Aorta (tissue), 5 donors: ENCODE data around the gene TFCP2L1. TPM values are rescaled to one million over a fixed set of nuclear protein-coding genes. Genes with fewer than 3 reads are reported as not detected.

Experiments used
- ATAC-seq: fragments of 200-7000 bp; cut with Tn5 transposase; one replicate; pipeline ENCODE4 v1.9.1; 2022; ENCODE audit warnings: moderate library complexity; ENCODE audit not compliant: low FRiP score
- DNase-seq, 2 donors: peaks; one replicate each; pipeline ENCODE4 v3.0.0-alpha.2; 2020
- H3K27ac ChIP-seq, 2 donors: one replicate each; pipeline ENCODE4 v1.5.1; 2013; ENCODE audit warnings: low read length in 2 of 2, mild to moderate bottlenecking in 2 of 2, moderate library complexity in 2 of 2, control low read depth in 1 of 2, inconsistent platforms in 1 of 2, low read depth in 1 of 2
- H3K27me3 ChIP-seq, 2 donors: one replicate each; pipeline ENCODE4 v1.6.1; 2013; ENCODE audit warnings: control low read depth in 1 of 2, low read length in 1 of 2, mild to moderate bottlenecking in 1 of 2, moderate library complexity in 1 of 2; ENCODE audit not compliant: insufficient read depth in 2 of 2, control insufficient read depth in 1 of 2
- H3K36me3 ChIP-seq, 2 donors: one replicate each; pipeline ENCODE4 v1.6.1; 2013; ENCODE audit warnings: control low read depth in 1 of 2, low read length in 1 of 2, mild to moderate bottlenecking in 1 of 2; ENCODE audit not compliant: insufficient read depth in 2 of 2, control insufficient read depth in 1 of 2
- H3K4me1 ChIP-seq, 2 donors: one replicate each; pipeline ENCODE4 v1.6.1; 2013; ENCODE audit warnings: low read length in 2 of 2, control low read depth in 1 of 2, mild to moderate bottlenecking in 1 of 2, moderate library complexity in 1 of 2; ENCODE audit not compliant: insufficient read depth in 2 of 2, control insufficient read depth in 1 of 2
- H3K4me3 ChIP-seq, 2 donors: one replicate each; pipeline ENCODE4 v1.5.1; 2013; ENCODE audit warnings: low read length in 2 of 2, control low read depth in 1 of 2, mild to moderate bottlenecking in 1 of 2
- H3K9me3 ChIP-seq: one replicate; pipeline ENCODE4 v1.6.1; 2013; ENCODE audit warnings: mild to moderate bottlenecking, low read length; ENCODE audit not compliant: control insufficient read depth
- WGBS, 2 donors: extraction: QIAGEN DNeasy Blood & Tissue Kit; methylation state at CpG; one replicate each; pipeline ENCODE4 v1.1.7; 2013; 5-methylcytosine and 5-hydroxymethylcytosine counted together
- intact Hi-C, 2 donors: fragments of 100-400 bp; cut with DNase I; formaldehyde crosslinking; loops; one replicate each; pipeline versions ENCODE4 v1.14.2 to v1.15.0; 2022
- polyA plus RNA-seq, 2 donors: library from polyadenylated mRNA; stranded (reverse); fragments of 200-250 nt; gene quantifications; one replicate each; pipeline ENCODE4 v1.2.3, GENCODE V29; 2013
- total RNA-seq, 2 donors: library from RNA; stranded (reverse); fragmentation: NEBNext Ultra II Directional; extraction: Animal tissue kit (Norgen Biotek cat#: 25700); gene quantifications; one replicate each; pipeline ENCODE4 v1.2.1, GENCODE V29; 2021
- donor health status: healthy with polysubstance abuse.
- donor health status: Bipolar disorder and iron deficiency.
- donor health status: DM: no; HTN: no; CAD: no.
- donor health status: DM: no; HTN: no; CAD: no.
- donor health status: DM: yes; HTN: yes; CAD: no.

The TFCP2L1 gene
- total and polyA plus RNA-seq, 4 donors: 0.03 to 1.7 (median 0.91) TPM

GRCh38 chr2:121205321-121205942 lies 79.6 kb downstream of the TFCP2L1 start:
- 60 to 64% methylated on average over 10 of the region's 10 CpGs for WGBS, 2 donors
- H3K36me3 ChIP-seq: no peaks in the 10 kb centered on the region
- no peaks in the 10 kb centered on the region for H3K4me1 ChIP-seq
- H3K9me3 ChIP-seq: no peaks in the 10 kb centered on the region
- DNase-seq: no peak
- intact Hi-C loops: no loop called here
- no peaks in the 10 kb centered on the region for H3K27me3 ChIP-seq
- H3K4me3 ChIP-seq: no peak overlapping the region
- ATAC-seq: no peak
- H3K27ac ChIP-seq: no peak overlapping the region

- Histone ChIP-seq H3K27me3 (no peaks in the 10 kb centered on the region), H3K4me1 (no peaks in the 10 kb centered on the region), H3K9me3 (no peaks in the 10 kb centered on the region), H3K27ac (no peak overlapping the region), H3K36me3 (no peaks in the 10 kb centered on the region), H3K4me3 (no peak overlapping the region)
- ATAC-seq (no peak), DNase-seq (no peak)
- 90 to 92% methylated on average over 10 of the region's 10 CpGs for WGBS, 2 donors
- intact Hi-C loops: no loop called here
Observed at GRCh38 chr2:121203591-121204249, 81.3 kb downstream of the TFCP2L1 start.

- DNase-seq: no peak
- 91 to 95% methylated on average over 11 of the region's 11 CpGs for WGBS, 2 donors
- Histone ChIP-seq H3K36me3 (no peaks in the 10 kb centered on the region), H3K27me3 (no peaks in the 10 kb centered on the region), H3K4me3 (no peak overlapping the region), H3K27ac (no peak overlapping the region), H3K9me3 (no peaks in the 10 kb centered on the region), H3K4me1 (no peaks in the 10 kb centered on the region)
- ATAC-seq: no peak
- intact Hi-C loops: no loop called here
Observed at GRCh38 chr2:121202541-121203310, 82.3 kb downstream of the TFCP2L1 start.

GRCh38 chr2:121201796-121202195 lies 83.2 kb downstream of the TFCP2L1 start:
- no peak overlapping the region for H3K4me3 ChIP-seq
- WGBS, 2 donors: 97% methylated on average over 3 of the region's 3 CpGs
- H3K9me3 ChIP-seq: no peaks in the 10 kb centered on the region
- H3K4me1 ChIP-seq: no peaks in the 10 kb centered on the region
- no peaks in the 10 kb centered on the region for H3K27me3 ChIP-seq
- H3K36me3 ChIP-seq: no peaks in the 10 kb centered on the region
- ATAC-seq: no peak
- H3K27ac ChIP-seq: no peak overlapping the region
- intact Hi-C loops: no loop called here
- no peak for DNase-seq

- Histone ChIP-seq H3K9me3 (no peaks in the 10 kb centered on the region), H3K27ac (no peak overlapping the region), H3K27me3 (no peaks in the 10 kb centered on the region), H3K36me3 (no peaks in the 10 kb centered on the region), H3K4me3 (no peak overlapping the region), H3K4me1 (no peaks in the 10 kb centered on the region)
- intact Hi-C loops: no loop called here
- 92% methylated on average over 13 to 14 of the region's 14 CpGs for WGBS, 2 donors
- ATAC-seq (no peak), DNase-seq (no peak)
Observed at GRCh38 chr2:121200419-121201315, 84.3 kb downstream of the TFCP2L1 start.

- 95% methylated on average over 8 of the region's 8 CpGs for WGBS, 2 donors
- no peaks in the 10 kb centered on the region for H3K36me3 ChIP-seq
- no peak overlapping the region for H3K4me3 ChIP-seq
- no peaks in the 10 kb centered on the region for H3K27me3 ChIP-seq
- no peaks in the 10 kb centered on the region for H3K9me3 ChIP-seq
- DNase-seq (peak in 1 of 2 donors; percentile 53), ATAC-seq (no peak)
- no peaks in the 10 kb centered on the region for H3K4me1 ChIP-seq
- intact Hi-C loops: no loop called here
- H3K27ac ChIP-seq: no peak overlapping the region
Observed at GRCh38 chr2:121200011-121200347, 85.0 kb downstream of the TFCP2L1 start.

- H3K9me3 ChIP-seq: no peaks in the 10 kb centered on the region
- ATAC-seq (no peak), DNase-seq (peak in 1 of 2 donors; percentile 56)
- no peak overlapping the region for H3K4me3 ChIP-seq
- H3K36me3 ChIP-seq: no peaks in the 10 kb centered on the region
- H3K27ac ChIP-seq: no peak overlapping the region
- no peaks in the 10 kb centered on the region for H3K27me3 ChIP-seq
- H3K4me1 ChIP-seq: no peaks in the 10 kb centered on the region
- intact Hi-C loops: no loop called here
- WGBS, 2 donors: 92 to 94% methylated on average over 10 of the region's 10 CpGs
Observed at GRCh38 chr2:121199281-121200010, 85.6 kb downstream of the TFCP2L1 start.
